Activated CD8-positive, alpha-beta memory T cell treated with anti-CD3 and anti-CD28 coated beads, Interleukin-2, amount 10 ng/mL, durations not matched to agents 7 days and 5 days (primary cell): Measurements from ENCODE around the gene PRMT5. TPM values are rescaled to one million over a fixed set of nuclear protein-coding genes. Genes with fewer than 3 reads are reported as not detected.

ENCODE experiments used
- ATAC-seq: fragments of 150-1000 bp; cut with Tn5 transposase; one replicate; pipeline ENCODE4 v1.10.0; 2021; ENCODE audit warnings: moderate library complexity
- CTCF ChIA-PET: fragments of 350-600 bp; sonication (Branson Sonifier 250); formaldehyde crosslinking; loops from one replicate; lab custom pipeline; 2021; ENCODE audit warnings: antibody characterized with exemption; lab: Charles Lee
- DNase-seq: peaks from one replicate; pipeline ENCODE4 v3.0.0-alpha.2; 2020
- H3K27ac Mint-ChIP-seq: one replicate; pipeline ENCODE4 v1.8.0; 2021; ENCODE audit warnings: mild to moderate bottlenecking, mixed read lengths
- H3K27me3 Mint-ChIP-seq: one replicate; pipeline ENCODE4 v1.8.0; 2021; ENCODE audit warnings: mixed read lengths
- H3K36me3 Mint-ChIP-seq: one replicate; pipeline ENCODE4 v1.8.0; 2021; ENCODE audit warnings: mild to moderate bottlenecking, mixed read lengths
- H3K4me1 Mint-ChIP-seq: one replicate; pipeline ENCODE4 v1.8.0; 2021; ENCODE audit warnings: mixed read lengths
- H3K4me3 Mint-ChIP-seq: one replicate; pipeline ENCODE4 v1.8.0; 2021; ENCODE audit warnings: mild to moderate bottlenecking, moderate library complexity, mixed read lengths
- H3K9me3 Mint-ChIP-seq: one replicate; pipeline ENCODE4 v1.8.0; 2022; ENCODE audit warnings: low read depth, mixed read lengths
- total RNA-seq, 2 experiments: library from RNA; stranded (reverse); gene quantifications; one replicate each; pipeline ENCODE4 v1.2.3, GENCODE V29; 2021

PRMT5 gene
- total RNA-seq, 2 experiments from 2014 or later: 49.2 to 84.0 TPM

- H3K9me3 Mint-ChIP-seq: no peaks in the 10 kb centered on the region
- ATAC-seq: peak; percentile 7
- peak overlapping the region; percentile 77 for H3K4me3 Mint-ChIP-seq
- peaks cover 1% of the 10 kb centered on the region for H3K36me3 Mint-ChIP-seq
- H3K27me3 Mint-ChIP-seq: peaks cover 33% of the 10 kb centered on the region
- DNase-seq: no peak
- H3K4me1 Mint-ChIP-seq: peaks cover 36% of the 10 kb centered on the region
- CTCF ChIA-PET: interaction anchor here (0.9 to 11.1 kb wide), 9 partner anchors 9 to 64 kb away, joined by 4 to 126 read pairs (median 17); partner anchors contain the start of genes LRP10 and PRMT5
- peak overlapping the region; percentile 80 for H3K27ac Mint-ChIP-seq
Observed at GRCh38 chr14:22887260-22887989, 41.8 kb downstream of the PRMT5 start.

DNA sequence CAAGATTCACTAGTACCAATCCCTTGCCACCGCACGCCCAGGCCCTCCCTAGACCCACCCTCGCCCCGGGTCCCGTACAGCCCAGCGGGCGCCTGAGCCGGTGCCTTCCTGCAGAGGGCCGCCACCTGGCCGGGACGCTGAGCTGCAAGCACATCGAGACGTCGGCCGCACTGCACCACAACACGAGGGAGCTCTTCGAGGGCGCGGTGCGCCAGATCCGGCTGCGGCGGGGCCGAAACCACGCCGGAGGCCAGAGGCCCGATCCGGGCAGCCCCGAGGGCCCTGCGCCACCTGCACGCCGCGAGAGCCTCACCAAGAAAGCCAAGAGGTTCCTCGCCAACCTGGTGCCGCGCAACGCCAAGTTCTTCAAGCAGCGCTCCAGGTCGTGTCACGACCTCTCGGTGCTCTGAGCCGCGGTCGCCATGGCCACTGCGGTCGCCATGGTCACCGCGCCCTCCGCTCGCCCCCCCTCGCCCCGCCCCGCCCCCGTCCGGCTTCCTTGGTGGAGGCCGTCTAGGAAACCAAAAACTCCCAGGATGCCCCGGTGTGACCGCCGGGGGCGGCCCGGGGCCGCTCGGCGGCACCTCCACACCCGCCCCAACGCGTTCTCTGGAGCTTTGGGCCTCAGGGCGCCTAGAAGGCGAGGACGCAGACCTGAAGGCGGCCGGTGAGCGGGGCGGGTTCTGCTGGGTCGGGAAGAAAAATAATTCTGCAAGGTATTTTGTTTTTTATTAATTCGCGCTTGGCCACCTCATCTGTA, 42.5 kb downstream of the PRMT5 start:
- peaks cover 36% of the 10 kb centered on the region for H3K4me1 Mint-ChIP-seq
- peak overlapping the region; percentile 77 for H3K4me3 Mint-ChIP-seq

GRCh38 chr14:22885975-22886374, 43.2 kb downstream of the PRMT5 start:
- peak overlapping the region; percentile 22 for H3K27ac Mint-ChIP-seq
- no peaks in the 10 kb centered on the region for H3K36me3 Mint-ChIP-seq
- CTCF ChIA-PET: interaction anchor here (0.8 to 11.1 kb wide), 13 partner anchors 11 to 329 kb away, joined by 3 to 126 read pairs (median 5); partner anchors contain the start of genes LRP10 and PRMT5
- no peak for DNase-seq
- peak overlapping the region; percentile 28 for H3K4me3 Mint-ChIP-seq
- H3K9me3 Mint-ChIP-seq: no peaks in the 10 kb centered on the region
- H3K27me3 Mint-ChIP-seq: peaks cover 40% of the 10 kb centered on the region
- no peak for ATAC-seq
- H3K4me1 Mint-ChIP-seq: peaks cover 36% of the 10 kb centered on the region

More for the DNA sequence above, 42.5 kb downstream of the PRMT5 start:
- peak; percentile 84 for ATAC-seq
- Mint-ChIP-seq H3K27ac (peak overlapping the region; percentile 80), H3K27me3 (peaks cover 37% of the 10 kb centered on the region), H3K36me3 (no peaks in the 10 kb centered on the region), H3K9me3 (no peaks in the 10 kb centered on the region)
- CTCF ChIA-PET: interaction anchor here (0.7 to 11.1 kb wide), 15 partner anchors 10 to 330 kb away, joined by 3 to 126 read pairs (median 5); partner anchors contain the start of genes LRP10 and PRMT5
- peak; percentile 83 for DNase-seq

DNA sequence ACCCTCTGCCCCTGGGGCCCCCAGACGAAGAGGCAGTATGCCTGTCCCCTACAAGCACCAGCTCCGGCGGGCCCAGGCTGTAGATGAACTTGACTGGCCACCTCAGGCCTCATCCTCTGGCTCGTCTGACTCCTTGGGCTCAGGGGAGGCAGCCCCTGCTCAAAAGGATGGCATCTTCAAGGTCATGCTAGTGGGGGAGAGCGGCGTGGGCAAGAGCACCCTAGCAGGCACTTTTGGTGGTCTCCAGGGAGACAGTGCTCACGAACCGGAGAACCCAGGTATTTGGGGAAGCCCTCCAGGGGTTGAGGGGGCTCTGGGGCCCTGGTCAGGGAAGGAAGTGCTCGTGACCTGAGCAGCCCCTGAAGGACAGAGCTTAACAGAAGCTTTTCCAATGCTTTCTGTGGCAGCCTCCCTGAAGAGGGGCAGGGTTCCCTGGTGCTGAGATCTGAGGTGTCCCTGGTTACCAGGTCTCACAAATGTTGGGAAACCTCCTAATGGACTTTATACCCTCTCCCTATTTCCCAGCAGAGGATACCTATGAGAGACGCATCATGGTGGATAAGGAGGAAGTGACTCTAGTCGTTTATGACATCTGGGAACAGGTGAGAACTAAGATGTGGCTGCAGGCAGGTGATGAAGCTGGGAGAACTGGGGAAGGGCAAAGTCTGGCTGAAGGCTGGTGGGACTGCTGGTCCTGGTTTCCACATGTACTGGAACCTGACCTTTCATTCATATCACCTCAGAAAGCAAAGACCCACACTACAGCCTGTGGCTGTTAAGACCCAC, 44.2 kb downstream of the PRMT5 start:
- Mint-ChIP-seq H3K9me3 (no peaks in the 10 kb centered on the region), H3K36me3 (no peaks in the 10 kb centered on the region), H3K4me1 (peaks cover 31% of the 10 kb centered on the region), H3K27ac (no peak overlapping the region), H3K27me3 (peaks cover 40% of the 10 kb centered on the region), H3K4me3 (no peak overlapping the region)
- DNase-seq (no peak), ATAC-seq (no peak)
- CTCF ChIA-PET: interaction anchor here (0.5 to 11.1 kb wide), 12 partner anchors 12 to 328 kb away, joined by 3 to 126 read pairs (median 8); partner anchors contain the start of genes LRP10, PRMT5 and RBM23

DNA sequence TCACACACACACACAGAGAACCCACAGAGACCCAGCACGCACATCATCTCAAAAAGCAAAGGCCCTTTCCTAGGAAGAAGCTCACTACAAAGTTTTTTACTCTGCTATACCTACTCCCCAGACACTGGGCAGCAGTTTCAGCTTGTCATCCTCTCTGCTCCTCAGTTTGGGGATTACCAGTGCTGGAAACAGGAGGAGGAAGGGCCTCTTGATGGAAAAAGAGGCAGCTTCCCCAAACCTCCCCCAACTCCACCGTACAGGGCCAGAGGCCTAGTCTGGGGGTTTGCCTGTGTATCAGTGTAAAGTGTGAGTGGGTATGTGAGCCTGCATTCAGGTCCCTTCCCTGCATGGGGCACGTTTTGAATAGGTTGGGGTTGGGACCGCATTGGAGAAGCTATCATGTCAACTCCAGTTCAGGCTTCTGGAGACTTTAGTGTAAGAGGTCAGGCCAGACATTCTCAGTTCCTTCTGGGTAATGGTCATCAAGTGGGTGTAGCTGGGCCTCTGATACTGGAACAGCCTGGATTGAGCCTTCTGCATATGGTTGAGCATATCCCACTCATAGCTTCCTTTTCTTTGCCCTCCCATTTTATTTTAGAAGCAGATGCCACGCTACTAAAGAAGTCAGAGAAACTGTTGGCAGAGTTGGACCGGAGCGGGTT, 45.0 kb downstream of the PRMT5 start:
- CTCF ChIA-PET: interaction anchor here (0.7 to 11.1 kb wide), 10 partner anchors 12 to 314 kb away, joined by 3 to 126 read pairs (median 8); partner anchors contain the start of genes LRP10, PRMT5 and RBM23
- DNase-seq (no peak), ATAC-seq (no peak)
- no peaks in the 10 kb centered on the region for H3K9me3 Mint-ChIP-seq
- no peaks in the 10 kb centered on the region for H3K36me3 Mint-ChIP-seq
- H3K27me3 Mint-ChIP-seq: peaks cover 40% of the 10 kb centered on the region
- H3K4me3 Mint-ChIP-seq: no peak overlapping the region
- no peak overlapping the region for H3K27ac Mint-ChIP-seq
- H3K4me1 Mint-ChIP-seq: peaks cover 27% of the 10 kb centered on the region

- no peak for ATAC-seq
- CTCF ChIA-PET: interaction anchor here (0.9 to 11.1 kb wide), 11 partner anchors 11 to 311 kb away, joined by 3 to 126 read pairs (median 5); partner anchors contain the start of genes LRP10 and PRMT5
- H3K4me3 Mint-ChIP-seq: no peak within 1 kb of the TSS
- no peak for DNase-seq
- peaks cover 40% of the 10 kb centered on the region for H3K27me3 Mint-ChIP-seq
- H3K9me3 Mint-ChIP-seq: no peaks in the 10 kb centered on the region
- peaks cover 25% of the 10 kb centered on the region for H3K4me1 Mint-ChIP-seq
- no peak within 1 kb of the TSS for H3K27ac Mint-ChIP-seq
- no peaks in the 10 kb centered on the region for H3K36me3 Mint-ChIP-seq
Observed at GRCh38 chr14:22883173-22883976, 45.8 kb downstream of the PRMT5 start, which contains the start of gene REM2. REM2 (plus strand) TSS chr14:22883222; CDS start chr14:22883288, 66 bp downstream.

GRCh38 chr14:22882529-22883172, 46.5 kb downstream of the PRMT5 start:
- no peaks in the 10 kb centered on the region for H3K9me3 Mint-ChIP-seq
- ATAC-seq: no peak
- no peak overlapping the region for H3K27ac Mint-ChIP-seq
- H3K4me3 Mint-ChIP-seq: no peak overlapping the region
- peaks cover 17% of the 10 kb centered on the region for H3K4me1 Mint-ChIP-seq
- CTCF ChIA-PET: interaction anchor here (0.7 to 11.1 kb wide), 9 partner anchors 10 to 310 kb away, joined by 3 to 126 read pairs (median 5); partner anchors contain the start of gene LRP10
- H3K36me3 Mint-ChIP-seq: peaks cover 6% of the 10 kb centered on the region
- no peak for DNase-seq
- peaks cover 40% of the 10 kb centered on the region for H3K27me3 Mint-ChIP-seq

DNA sequence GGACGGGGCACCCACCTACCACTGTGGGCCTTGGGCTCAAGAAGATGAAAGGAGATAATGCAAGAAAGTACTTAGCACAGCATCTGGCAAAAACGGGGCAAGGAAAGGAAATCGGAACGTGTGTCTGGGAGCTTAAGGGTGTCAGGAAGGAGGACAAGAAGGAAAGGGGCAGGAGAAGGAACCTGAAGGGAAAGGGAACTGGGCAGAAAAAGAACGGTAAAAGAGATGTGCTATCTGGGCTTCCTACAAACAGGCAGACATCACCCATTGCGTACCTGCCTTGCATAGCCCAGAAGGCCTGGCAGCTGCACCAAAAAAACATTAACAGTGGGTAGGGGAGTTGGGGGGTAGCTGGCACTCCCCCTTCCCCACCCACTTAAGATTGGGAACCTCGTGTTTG, 47.1 kb downstream of the PRMT5 start:
- Mint-ChIP-seq H3K4me3 (no peak overlapping the region), H3K4me1 (peaks cover 12% of the 10 kb centered on the region), H3K27me3 (peaks cover 39% of the 10 kb centered on the region), H3K27ac (no peak overlapping the region), H3K9me3 (no peaks in the 10 kb centered on the region), H3K36me3 (peaks cover 8% of the 10 kb centered on the region)
- ATAC-seq: no peak
- CTCF ChIA-PET: interaction anchor here (0.7 to 11.1 kb wide), 8 partner anchors 10 to 187 kb away, joined by 3 to 126 read pairs (median 5); partner anchors contain the start of gene LRP10
- no peak for DNase-seq

- Mint-ChIP-seq H3K27ac (no peak overlapping the region), H3K36me3 (peaks cover 26% of the 10 kb centered on the region)
Observed at GRCh38 chr14:22878271-22879246, 50.6 kb downstream of the PRMT5 start.

GRCh38 chr14:22877000-22877501, 52.1 kb downstream of the PRMT5 start:
- Mint-ChIP-seq H3K4me3 (no peak overlapping the region), H3K27me3 (peaks cover 7% of the 10 kb centered on the region), H3K27ac (no peak overlapping the region), H3K36me3 (peaks cover 27% of the 10 kb centered on the region), H3K4me1 (peaks cover 19% of the 10 kb centered on the region), H3K9me3 (no peaks in the 10 kb centered on the region)
- DNase-seq (no peak), ATAC-seq (no peak)
- CTCF ChIA-PET: interaction anchor here (1.8 kb wide), 1 partner anchor 23 kb away, joined by 6 read pairs; no protein-coding TSS in a partner anchor

More at GRCh38 chr14:22878271-22879246, 50.6 kb downstream of the PRMT5 start:
- peaks cover 13% of the 10 kb centered on the region for H3K27me3 Mint-ChIP-seq
- DNase-seq: no peak
- peaks cover 12% of the 10 kb centered on the region for H3K4me1 Mint-ChIP-seq
- no peak overlapping the region for H3K4me3 Mint-ChIP-seq
- ATAC-seq: no peak
- CTCF ChIA-PET: interaction anchor here (0.8 to 1.6 kb wide), 2 partner anchors 10 to 11 kb away, joined by 3 to 5 read pairs; no protein-coding TSS in a partner anchor
- no peaks in the 10 kb centered on the region for H3K9me3 Mint-ChIP-seq
